HepG2 (cell line): ENCODE measurements around the gene PELO. TPM values are rescaled to one million over a fixed set of nuclear protein-coding genes. Genes with fewer than 3 reads are reported as not detected.

Experiments
- CHD4 ChIP-seq: fragments of 200-600 bp; sonication (generic); IDR thresholded peaks from 2 replicates; pipeline ENCODE4 v1.7.0; 2017; ENCODE audit warnings: mild to moderate bottlenecking, low read length, borderline replicate concordance
- EHMT2 ChIP-seq: fragments of 200-600 bp; sonication (generic); IDR thresholded peaks from 2 replicates; pipeline ENCODE4 v1.7.0; 2017; ENCODE audit warnings: antibody characterized with exemption, low read depth, low read length, borderline replicate concordance
- GATAD2A ChIP-seq: IDR thresholded peaks from 2 replicates; pipeline ENCODE4 v1.6.1; 2016
- HNRNPH1 ChIP-seq: fragments of 200-400 bp; formaldehyde crosslinking; optimal IDR thresholded peaks from 2 replicates; pipeline ENCODE3; 2017; ENCODE audit warnings: mild to moderate bottlenecking, low read depth, low read length
- JUNB ChIP-seq: sonication (generic); formaldehyde crosslinking; IDR thresholded peaks from 2 replicates; pipeline ENCODE4 v1.8.0; 2022; ENCODE audit warnings: missing genetic modification reagents, mild to moderate bottlenecking, borderline replicate concordance
- MAFK ChIP-seq, 2 experiments: IDR thresholded peaks in 1 of 2; conservative IDR thresholded peaks in 1 of 2; 2 replicates each; pipeline ENCODE4 v1.6.1; 2011; ENCODE audit warnings: improper control_type of control experiment in 2 of 2, low read length in 2 of 2
- MAZ ChIP-seq, 2 experiments: sonication (generic) in 1 of 2; formaldehyde crosslinking in 1 of 2; IDR thresholded peaks; 2 replicates each; pipeline versions ENCODE4 v1.5.0 to v1.6.1; 2012 to 2020; ENCODE audit warnings: low read depth in 2 of 2, mild to moderate bottlenecking in 2 of 2, borderline replicate concordance in 1 of 2, improper control_type of control experiment in 1 of 2, low read length in 1 of 2, missing genetic modification reagents in 1 of 2, moderate library complexity in 1 of 2
- MED1 ChIP-seq: sonication (generic); formaldehyde crosslinking; IDR thresholded peaks from 2 replicates; pipeline ENCODE4 v1.4.0; 2020; ENCODE audit warnings: missing genetic modification reagents
- NFIC ChIP-seq: IDR thresholded peaks from 2 replicates; pipeline ENCODE4 v1.6.1; 2012; ENCODE audit warnings: mild to moderate bottlenecking, low read length, inconsistent platforms
- NFYC ChIP-seq: IDR thresholded peaks from 2 replicates; pipeline ENCODE4 v1.6.1; 2016; ENCODE audit warnings: missing genetic modification reagents, missing compliant biosample characterization
- NR2C2 ChIP-seq: sonication (generic); formaldehyde crosslinking; IDR thresholded peaks from 2 replicates; pipeline ENCODE4 v1.4.0; 2020; ENCODE audit warnings: missing genetic modification reagents, mild to moderate bottlenecking, moderate library complexity, borderline replicate concordance
- RXRB ChIP-seq: IDR thresholded peaks from 2 replicates; pipeline ENCODE4 v1.6.1; 2016; ENCODE audit warnings: borderline replicate concordance, missing genetic modification reagents, missing compliant biosample characterization
- SETDB1 ChIP-seq: sonication (generic); formaldehyde crosslinking; IDR thresholded peaks from 2 replicates; pipeline ENCODE4 v1.5.1; 2020; ENCODE audit warnings: missing genetic modification reagents, mild to moderate bottlenecking, borderline replicate concordance
- ZFP36 ChIP-seq: fragments of 150-350 bp; IDR thresholded peaks from 2 replicates; pipeline ENCODE4 v1.6.1; 2018; ENCODE audit warnings: borderline replicate concordance, low read length, low read depth; ENCODE audit not compliant: partially characterized antibody
- ZNF160 ChIP-seq: sonication (generic); formaldehyde crosslinking; IDR thresholded peaks from 2 replicates; pipeline ENCODE4 v1.8.0; 2022; ENCODE audit warnings: mild to moderate bottlenecking, inconsistent platforms, missing genetic modification reagents
- ZNF792 ChIP-seq: IDR thresholded peaks from 2 replicates; pipeline ENCODE4 v1.6.1; 2016
- polyA plus RNA-seq, 8 experiments: library from polyadenylated mRNA; depleted of rRNA in 3 of 8; stranded (reverse) in 7 of 8; unstranded in 1 of 8; fragments of >200 nt; fragmentation: Illumina TruSeq in 4 of 8; extraction: Trizol in 4 of 8; gene quantifications; 2 replicates each; pipeline versions ENCODE4 v1.2.1 to v1.2.3, GENCODE V29; 2011 to 2016; ENCODE audit warnings: low read depth in 4 of 8, missing spikeins in 1 of 8, mixed read lengths in 1 of 8; ENCODE audit not compliant: insufficient read depth in 1 of 8
- total RNA-seq, 5 experiments: library from RNA; depleted of rRNA; stranded (reverse); fragments of >200 nt; fragmentation: Illumina TruSeq; extraction: Trizol; gene quantifications; 2 replicates each; pipeline ENCODE4 v1.2.3, GENCODE V29; 2016; ENCODE audit warnings: low read depth in 1 of 5
- TF ChIP-seq, protein P1 (sequence below), 2 experiments: sonication (generic) in 1 of 2; formaldehyde crosslinking in 1 of 2; IDR thresholded peaks; 2 replicates each; pipeline versions ENCODE4 v1.5.1 to v1.6.1; 2011 to 2020; ENCODE audit warnings: borderline replicate concordance in 1 of 2, low read depth in 1 of 2, low read length in 1 of 2, mild to moderate bottlenecking in 1 of 2, missing genetic modification reagents in 1 of 2, moderate library complexity in 1 of 2
- TF ChIP-seq, protein P2 (sequence below): IDR thresholded peaks from 2 replicates; pipeline ENCODE4 v1.4.0; 2020; ENCODE audit warnings: mild to moderate bottlenecking, missing genetic modification reagents
- TF ChIP-seq, protein P3 (sequence below): sonication (generic); formaldehyde crosslinking; IDR thresholded peaks from 2 replicates; pipeline ENCODE4 v1.9.0; 2021; ENCODE audit warnings: missing genetic modification reagents, borderline replicate concordance
- TF ChIP-seq, protein P4 (sequence below): sonication (generic); formaldehyde crosslinking; IDR thresholded peaks from 2 replicates; pipeline ENCODE4 v1.5.0; 2020; ENCODE audit warnings: missing genetic modification reagents
- TF ChIP-seq, protein P5 (sequence below): sonication (generic); formaldehyde crosslinking; IDR thresholded peaks from 2 replicates; pipeline ENCODE4 v1.4.0; 2020; ENCODE audit warnings: mild to moderate bottlenecking, missing genetic modification reagents

Gene PELO
- total and polyA plus RNA-seq, 2 of the 13 experiments (the other 11 are each of a cell fraction or from before 2014, with no cell fraction given): 19.0 to 23.9 TPM

DNA sequence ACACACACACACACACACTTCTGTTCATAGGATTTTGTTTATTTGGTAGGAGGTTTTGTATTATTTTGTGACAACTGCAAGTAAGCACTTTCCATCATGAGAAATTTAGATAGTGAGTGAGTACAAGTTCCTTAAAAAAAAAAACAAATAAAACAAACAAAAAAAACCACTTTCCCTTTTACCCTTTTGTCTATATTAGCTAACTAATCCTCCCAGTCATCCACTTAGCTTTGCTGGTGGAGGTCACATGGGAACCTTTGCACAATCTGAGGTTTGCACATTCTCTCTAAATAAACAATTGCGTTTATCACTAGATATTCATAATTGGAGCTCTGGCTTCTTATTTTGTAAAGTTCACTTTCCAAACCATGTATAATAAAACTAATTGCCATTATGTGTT lies 6.8 kb downstream of the PELO start (continued):
- TF ChIP-seq, protein P1, sequence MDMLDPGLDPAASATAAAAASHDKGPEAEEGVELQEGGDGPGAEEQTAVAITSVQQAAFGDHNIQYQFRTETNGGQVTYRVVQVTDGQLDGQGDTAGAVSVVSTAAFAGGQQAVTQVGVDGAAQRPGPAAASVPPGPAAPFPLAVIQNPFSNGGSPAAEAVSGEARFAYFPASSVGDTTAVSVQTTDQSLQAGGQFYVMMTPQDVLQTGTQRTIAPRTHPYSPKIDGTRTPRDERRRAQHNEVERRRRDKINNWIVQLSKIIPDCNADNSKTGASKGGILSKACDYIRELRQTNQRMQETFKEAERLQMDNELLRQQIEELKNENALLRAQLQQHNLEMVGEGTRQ (IDR thresholded peaks at IDR 0.05; ENCODE audit: low read depth, low read length): peak; percentile 69
- TF ChIP-seq, protein P1 (CRISPR knock-in tag; IDR thresholded peaks at IDR 0.05; ENCODE audit: borderline replicate concordance): peak; percentile 90; the same call in 1 of the 2 replicates
- TF ChIP-seq, protein P2, sequence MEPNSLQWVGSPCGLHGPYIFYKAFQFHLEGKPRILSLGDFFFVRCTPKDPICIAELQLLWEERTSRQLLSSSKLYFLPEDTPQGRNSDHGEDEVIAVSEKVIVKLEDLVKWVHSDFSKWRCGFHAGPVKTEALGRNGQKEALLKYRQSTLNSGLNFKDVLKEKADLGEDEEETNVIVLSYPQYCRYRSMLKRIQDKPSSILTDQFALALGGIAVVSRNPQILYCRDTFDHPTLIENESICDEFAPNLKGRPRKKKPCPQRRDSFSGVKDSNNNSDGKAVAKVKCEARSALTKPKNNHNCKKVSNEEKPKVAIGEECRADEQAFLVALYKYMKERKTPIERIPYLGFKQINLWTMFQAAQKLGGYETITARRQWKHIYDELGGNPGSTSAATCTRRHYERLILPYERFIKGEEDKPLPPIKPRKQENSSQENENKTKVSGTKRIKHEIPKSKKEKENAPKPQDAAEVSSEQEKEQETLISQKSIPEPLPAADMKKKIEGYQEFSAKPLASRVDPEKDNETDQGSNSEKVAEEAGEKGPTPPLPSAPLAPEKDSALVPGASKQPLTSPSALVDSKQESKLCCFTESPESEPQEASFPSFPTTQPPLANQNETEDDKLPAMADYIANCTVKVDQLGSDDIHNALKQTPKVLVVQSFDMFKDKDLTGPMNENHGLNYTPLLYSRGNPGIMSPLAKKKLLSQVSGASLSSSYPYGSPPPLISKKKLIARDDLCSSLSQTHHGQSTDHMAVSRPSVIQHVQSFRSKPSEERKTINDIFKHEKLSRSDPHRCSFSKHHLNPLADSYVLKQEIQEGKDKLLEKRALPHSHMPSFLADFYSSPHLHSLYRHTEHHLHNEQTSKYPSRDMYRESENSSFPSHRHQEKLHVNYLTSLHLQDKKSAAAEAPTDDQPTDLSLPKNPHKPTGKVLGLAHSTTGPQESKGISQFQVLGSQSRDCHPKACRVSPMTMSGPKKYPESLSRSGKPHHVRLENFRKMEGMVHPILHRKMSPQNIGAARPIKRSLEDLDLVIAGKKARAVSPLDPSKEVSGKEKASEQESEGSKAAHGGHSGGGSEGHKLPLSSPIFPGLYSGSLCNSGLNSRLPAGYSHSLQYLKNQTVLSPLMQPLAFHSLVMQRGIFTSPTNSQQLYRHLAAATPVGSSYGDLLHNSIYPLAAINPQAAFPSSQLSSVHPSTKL (CRISPR knock-in tag): peak; percentile 80
- TF ChIP-seq ZNF792 (CRISPR knock-in tag) (no peak), ZNF160 (CRISPR knock-in tag) (no peak), MAZ (IDR thresholded peaks at IDR 0.05; ENCODE audit: borderline replicate concordance, low read depth, low read length) (no peak), MAZ (CRISPR knock-in tag; IDR thresholded peaks at IDR 0.05; ENCODE audit: low read depth) (no peak), JUNB (CRISPR knock-in tag) (no peak), EHMT2 (peak; percentile 78; the same call in 1 of the 2 replicates), GATAD2A (CRISPR knock-in tag) (peak; percentile 71), SETDB1 (CRISPR knock-in tag) (no peak), CHD4 (no peak), NFIC (peak; percentile 71; the same call in 1 of the 2 replicates), MED1 (CRISPR knock-in tag) (no peak), HNRNPH1 (no peak), NR2C2 (CRISPR knock-in tag) (no peak), RXRB (CRISPR knock-in tag) (0 out of 2 replicates have a peak, but pooled peaks have one; percentile 24), ZFP36 (no peak), MAFK (conservative IDR thresholded peaks at IDR 0.05 in 1 of 2, IDR thresholded peaks at IDR 0.05 in 1 of 2; ENCODE audit: low read length in 2 of 2) (peak in 1 of 2 experiments; percentile 18; a peak in 1 of 4 replicates), NFYC (CRISPR knock-in tag) (peak; percentile 66)
- TF ChIP-seq, protein P3, sequence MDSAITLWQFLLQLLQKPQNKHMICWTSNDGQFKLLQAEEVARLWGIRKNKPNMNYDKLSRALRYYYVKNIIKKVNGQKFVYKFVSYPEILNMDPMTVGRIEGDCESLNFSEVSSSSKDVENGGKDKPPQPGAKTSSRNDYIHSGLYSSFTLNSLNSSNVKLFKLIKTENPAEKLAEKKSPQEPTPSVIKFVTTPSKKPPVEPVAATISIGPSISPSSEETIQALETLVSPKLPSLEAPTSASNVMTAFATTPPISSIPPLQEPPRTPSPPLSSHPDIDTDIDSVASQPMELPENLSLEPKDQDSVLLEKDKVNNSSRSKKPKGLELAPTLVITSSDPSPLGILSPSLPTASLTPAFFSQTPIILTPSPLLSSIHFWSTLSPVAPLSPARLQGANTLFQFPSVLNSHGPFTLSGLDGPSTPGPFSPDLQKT: no peak
- TF ChIP-seq, protein P4, sequence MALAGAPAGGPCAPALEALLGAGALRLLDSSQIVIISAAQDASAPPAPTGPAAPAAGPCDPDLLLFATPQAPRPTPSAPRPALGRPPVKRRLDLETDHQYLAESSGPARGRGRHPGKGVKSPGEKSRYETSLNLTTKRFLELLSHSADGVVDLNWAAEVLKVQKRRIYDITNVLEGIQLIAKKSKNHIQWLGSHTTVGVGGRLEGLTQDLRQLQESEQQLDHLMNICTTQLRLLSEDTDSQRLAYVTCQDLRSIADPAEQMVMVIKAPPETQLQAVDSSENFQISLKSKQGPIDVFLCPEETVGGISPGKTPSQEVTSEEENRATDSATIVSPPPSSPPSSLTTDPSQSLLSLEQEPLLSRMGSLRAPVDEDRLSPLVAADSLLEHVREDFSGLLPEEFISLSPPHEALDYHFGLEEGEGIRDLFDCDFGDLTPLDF: no peak
- TF ChIP-seq, protein P5, sequence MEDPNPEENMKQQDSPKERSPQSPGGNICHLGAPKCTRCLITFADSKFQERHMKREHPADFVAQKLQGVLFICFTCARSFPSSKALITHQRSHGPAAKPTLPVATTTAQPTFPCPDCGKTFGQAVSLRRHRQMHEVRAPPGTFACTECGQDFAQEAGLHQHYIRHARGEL (CRISPR knock-in tag): no peak
